Stomach smooth muscle (tissue), 2 donors: ENCODE results near the gene ACP2.

Source experiments
- H3K27ac ChIP-seq: one replicate; pipeline ENCODE4 v1.7.0; 2013; ENCODE audit warnings: mild to moderate bottlenecking, low read length, inconsistent platforms
- H3K27me3 ChIP-seq, 2 donors: one replicate each; pipeline ENCODE4 v1.7.0; 2013; ENCODE audit warnings: low read length in 2 of 2; ENCODE audit not compliant: insufficient read depth in 2 of 2, control insufficient read depth in 1 of 2
- H3K36me3 ChIP-seq, 2 donors: one replicate each; pipeline ENCODE4 v1.7.0; 2013; ENCODE audit warnings: low read length in 2 of 2; ENCODE audit not compliant: control insufficient read depth in 2 of 2, insufficient read depth in 2 of 2
- H3K4me1 ChIP-seq: one replicate; pipeline ENCODE4 v1.7.0; 2013; ENCODE audit warnings: low read length; ENCODE audit not compliant: control insufficient read depth, insufficient read depth
- H3K4me3 ChIP-seq, 2 donors: one replicate each; pipeline ENCODE4 v1.7.0; 2013; ENCODE audit warnings: low read length in 2 of 2
- H3K9ac ChIP-seq, 2 donors: one replicate each; pipeline ENCODE4 v1.7.0; 2013; ENCODE audit warnings: low read length in 2 of 2, mild to moderate bottlenecking in 1 of 2
- H3K9me3 ChIP-seq, 2 donors: one replicate each; pipeline ENCODE4 v1.7.0; 2013; ENCODE audit warnings: low read length in 2 of 2; ENCODE audit not compliant: control insufficient read depth in 2 of 2
- donor health status: healthy.
- donor health status: Pancreatic carcinoma.

ACP2 gene

DNA sequence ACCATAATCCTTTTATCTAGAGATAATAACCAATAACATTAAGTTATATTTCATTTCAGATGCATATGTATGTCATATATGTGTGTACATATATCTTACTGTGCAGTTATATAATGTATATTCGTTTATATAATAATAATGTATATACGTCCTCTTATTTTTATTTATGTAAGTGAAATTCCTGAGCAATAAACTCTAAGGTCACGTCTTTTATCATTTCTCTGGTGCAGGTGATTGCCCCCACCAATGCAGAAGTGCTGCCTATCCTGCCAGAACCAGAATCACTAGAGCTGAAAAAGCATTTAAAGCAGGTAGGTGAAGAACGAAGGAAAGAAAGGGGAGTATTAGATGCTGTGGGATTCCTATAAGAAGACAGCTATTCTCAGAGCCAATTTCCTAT lies 30.2 kb upstream of the ACP2 start:
- Histone ChIP-seq H3K9ac (no peak overlapping the region), H3K27ac (no peak overlapping the region), H3K4me1 (no peaks in the 10 kb centered on the region), H3K4me3 (no peak overlapping the region), H3K27me3 (no peaks in the 10 kb centered on the region), H3K36me3 (peaks cover 50 to 62% of the 10 kb centered on the region in 2 donors), H3K9me3 (no peaks in the 10 kb centered on the region)

DNA sequence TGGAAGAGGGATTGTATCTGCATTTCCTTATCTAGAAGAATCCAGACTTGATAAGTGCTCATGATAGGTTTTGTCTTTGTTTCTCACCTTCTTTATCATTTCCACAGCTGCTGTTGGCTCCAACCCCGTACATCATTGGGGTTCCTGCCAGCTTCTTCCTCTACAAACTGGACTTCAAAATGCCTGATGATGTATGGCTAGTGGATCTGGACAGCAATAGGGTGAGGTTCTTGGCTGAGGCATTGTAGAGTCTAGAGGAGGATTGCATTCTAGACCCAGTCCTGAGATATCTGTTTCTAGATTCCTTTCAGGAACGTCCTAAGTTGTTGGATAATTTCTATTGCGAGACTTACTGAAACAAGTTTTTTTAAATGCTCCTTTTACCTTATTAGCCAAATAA lies 29.4 kb upstream of the ACP2 start:
- H3K27ac ChIP-seq = no peak overlapping the region

DNA sequence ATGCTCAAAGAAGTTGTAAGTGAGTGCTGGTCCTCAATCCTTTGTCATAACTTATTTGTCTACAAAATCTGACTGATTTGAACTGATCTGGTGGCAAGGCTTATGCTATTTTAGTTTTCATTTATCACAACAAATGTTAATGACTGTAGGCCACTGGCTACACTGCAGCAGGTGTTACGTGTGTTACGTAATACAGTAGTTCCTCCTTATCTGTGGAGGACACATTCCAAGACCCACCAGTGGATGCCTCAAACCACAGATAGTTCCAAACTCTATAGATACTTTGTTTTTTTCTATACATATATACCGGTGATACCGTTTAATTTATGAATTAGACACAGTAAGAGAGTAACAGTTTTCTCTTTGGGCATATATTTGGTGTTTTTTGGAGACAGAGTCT lies 28.3 kb upstream of the ACP2 start:
- H3K27ac ChIP-seq = no peak overlapping the region
- H3K36me3 ChIP-seq = peaks cover 41 to 51% of the 10 kb centered on the region in 2 donors
- H3K27me3 ChIP-seq = no peaks in the 10 kb centered on the region
- no peak overlapping the region for H3K9ac ChIP-seq
- peaks cover 5% of the 10 kb centered on the region for H3K4me1 ChIP-seq
- H3K9me3 ChIP-seq = no peaks in the 10 kb centered on the region
- no peak overlapping the region for H3K4me3 ChIP-seq

More for the DNA sequence above, 29.4 kb upstream of the ACP2 start:
- peaks cover 50 to 61% of the 10 kb centered on the region in 2 donors for H3K36me3 ChIP-seq
- no peaks in the 10 kb centered on the region for H3K4me1 ChIP-seq
- no peak overlapping the region for H3K9ac ChIP-seq
- H3K4me3 ChIP-seq = no peak overlapping the region
- no peaks in the 10 kb centered on the region for H3K27me3 ChIP-seq
- no peaks in the 10 kb centered on the region for H3K9me3 ChIP-seq

DNA sequence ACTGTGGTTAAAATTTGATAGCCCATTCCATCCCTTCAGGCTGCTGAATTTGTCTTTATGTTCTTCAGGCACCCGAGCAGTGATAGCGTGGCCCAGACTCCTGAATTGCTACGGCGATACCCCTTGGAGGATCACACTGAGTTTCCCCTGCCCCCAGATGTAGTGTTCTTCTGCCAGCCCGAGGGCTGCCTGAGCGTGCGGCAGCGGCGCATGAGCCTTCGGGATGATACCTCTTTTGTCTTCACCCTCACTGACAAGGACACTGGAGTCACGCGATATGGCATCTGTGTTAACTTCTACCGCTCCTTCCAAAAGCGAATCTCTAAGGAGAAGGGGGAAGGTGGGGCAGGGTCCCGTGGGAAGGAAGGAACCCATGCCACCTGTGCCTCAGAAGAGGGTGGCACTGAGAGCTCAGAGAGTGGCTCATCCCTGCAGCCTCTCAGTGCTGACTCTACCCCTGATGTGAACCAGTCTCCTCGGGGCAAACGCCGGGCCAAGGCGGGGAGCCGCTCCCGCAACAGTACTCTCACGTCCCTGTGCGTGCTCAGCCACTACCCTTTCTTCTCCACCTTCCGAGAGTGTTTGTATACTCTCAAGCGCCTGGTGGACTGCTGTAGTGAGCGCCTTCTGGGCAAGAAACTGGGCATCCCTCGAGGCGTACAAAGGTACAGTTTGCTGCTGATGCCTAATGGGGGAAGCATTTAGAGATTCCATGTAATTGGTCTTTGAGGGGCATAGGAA lies 26.1 kb upstream of the ACP2 start:
- H3K27me3 ChIP-seq = no peaks in the 10 kb centered on the region
- peaks cover 19% of the 10 kb centered on the region for H3K4me1 ChIP-seq
- no peak overlapping the region for H3K4me3 ChIP-seq
- H3K9ac ChIP-seq = no peak overlapping the region
- H3K9me3 ChIP-seq = no peaks in the 10 kb centered on the region
- H3K36me3 ChIP-seq = peaks cover 27 to 43% of the 10 kb centered on the region in 2 donors
- H3K27ac ChIP-seq = no peak overlapping the region

DNA sequence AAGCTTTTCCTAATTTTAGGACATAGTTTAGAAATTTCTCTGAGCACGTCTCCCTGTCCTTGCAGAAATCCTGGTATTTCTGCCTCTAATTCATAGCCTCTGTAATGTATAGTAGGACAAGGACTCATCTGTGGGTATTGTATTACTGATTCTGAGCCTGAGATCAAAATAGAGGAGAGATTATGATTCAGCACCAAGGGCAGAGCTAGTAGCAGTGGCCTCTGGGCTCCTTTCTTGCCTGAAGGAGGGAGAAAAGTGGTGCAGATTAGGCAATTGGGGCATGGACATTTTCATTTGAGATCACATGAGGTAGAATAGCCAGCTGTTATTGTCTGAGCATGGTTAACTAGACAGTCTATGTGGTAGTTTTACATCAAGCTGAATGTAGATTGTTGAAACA lies 24.1 kb upstream of the ACP2 start:
- H3K4me3 ChIP-seq = no peak overlapping the region
- no peak overlapping the region for H3K9ac ChIP-seq
- H3K9me3 ChIP-seq = no peaks in the 10 kb centered on the region
- no peak overlapping the region for H3K27ac ChIP-seq
- H3K4me1 ChIP-seq = peaks cover 30% of the 10 kb centered on the region
- no peaks in the 10 kb centered on the region for H3K27me3 ChIP-seq
- H3K36me3 ChIP-seq = peaks cover 17 to 30% of the 10 kb centered on the region in 2 donors

DNA sequence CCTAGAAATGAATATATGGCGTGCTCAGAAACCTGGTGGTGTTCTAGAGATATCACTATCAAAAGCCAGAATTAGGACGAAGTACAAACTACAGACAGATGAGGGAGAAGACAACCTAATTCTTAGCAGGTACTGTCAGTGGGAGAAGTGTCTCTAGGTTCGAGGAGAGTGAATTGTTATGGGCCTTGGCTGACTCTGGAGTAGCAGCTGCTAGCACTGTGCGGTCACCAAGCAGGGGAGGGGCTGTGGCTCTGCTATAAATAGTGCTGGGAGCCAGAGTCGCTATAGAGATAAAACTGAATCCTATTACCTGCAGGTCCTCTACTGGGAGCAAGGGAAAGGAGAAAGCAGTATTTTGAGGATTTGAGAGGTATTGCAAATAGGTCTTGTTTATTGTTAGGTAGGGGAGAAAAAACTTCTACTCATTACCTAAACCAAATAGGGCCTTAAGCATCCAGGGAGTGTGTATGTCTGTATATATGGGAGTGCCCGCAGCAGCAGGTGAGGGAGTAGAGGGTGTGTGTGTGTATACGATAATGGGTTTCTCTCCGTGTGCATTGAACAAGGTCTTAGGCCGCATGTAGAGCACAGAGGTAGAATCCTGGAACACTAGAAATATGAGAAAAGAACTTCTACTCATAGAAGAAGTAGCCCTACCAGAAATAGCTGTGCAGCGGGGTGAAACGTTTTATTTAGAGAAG lies 23.5 kb upstream of the ACP2 start:
- Histone ChIP-seq H3K9me3 (no peaks in the 10 kb centered on the region), H3K9ac (no peak overlapping the region), H3K4me1 (peaks cover 30% of the 10 kb centered on the region), H3K36me3 (peaks cover 15 to 25% of the 10 kb centered on the region in 2 donors), H3K4me3 (no peak overlapping the region), H3K27ac (no peak overlapping the region), H3K27me3 (no peaks in the 10 kb centered on the region)

DNA sequence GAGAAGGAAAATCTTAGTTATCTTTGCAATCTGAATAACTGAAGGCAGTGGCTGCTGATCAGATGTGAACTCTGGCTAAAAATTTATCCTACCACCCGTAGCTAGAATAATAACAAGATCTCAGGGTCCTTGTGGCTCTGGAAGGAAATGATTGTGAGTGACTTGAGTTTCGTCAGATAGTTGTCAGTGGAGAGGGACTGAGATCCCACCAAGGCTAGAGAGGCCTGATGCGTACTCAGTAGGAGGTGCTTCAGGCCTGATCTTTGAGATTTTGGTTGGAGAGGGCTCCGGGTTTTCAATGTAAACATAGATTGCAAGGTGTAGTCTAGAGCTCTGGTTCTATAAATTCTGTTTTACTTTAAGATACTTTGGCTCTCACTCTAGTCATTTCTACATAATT lies 22.7 kb upstream of the ACP2 start:
- Histone ChIP-seq H3K36me3 (peaks cover 9 to 17% of the 10 kb centered on the region in 2 donors), H3K27me3 (no peaks in the 10 kb centered on the region), H3K27ac (peak overlapping the region; percentile 64), H3K9me3 (no peaks in the 10 kb centered on the region), H3K4me1 (peaks cover 30% of the 10 kb centered on the region), H3K9ac (peak overlapping the region in 1 of 2 donors; percentile 31), H3K4me3 (peak overlapping the region; percentile 64 to 81)

DNA sequence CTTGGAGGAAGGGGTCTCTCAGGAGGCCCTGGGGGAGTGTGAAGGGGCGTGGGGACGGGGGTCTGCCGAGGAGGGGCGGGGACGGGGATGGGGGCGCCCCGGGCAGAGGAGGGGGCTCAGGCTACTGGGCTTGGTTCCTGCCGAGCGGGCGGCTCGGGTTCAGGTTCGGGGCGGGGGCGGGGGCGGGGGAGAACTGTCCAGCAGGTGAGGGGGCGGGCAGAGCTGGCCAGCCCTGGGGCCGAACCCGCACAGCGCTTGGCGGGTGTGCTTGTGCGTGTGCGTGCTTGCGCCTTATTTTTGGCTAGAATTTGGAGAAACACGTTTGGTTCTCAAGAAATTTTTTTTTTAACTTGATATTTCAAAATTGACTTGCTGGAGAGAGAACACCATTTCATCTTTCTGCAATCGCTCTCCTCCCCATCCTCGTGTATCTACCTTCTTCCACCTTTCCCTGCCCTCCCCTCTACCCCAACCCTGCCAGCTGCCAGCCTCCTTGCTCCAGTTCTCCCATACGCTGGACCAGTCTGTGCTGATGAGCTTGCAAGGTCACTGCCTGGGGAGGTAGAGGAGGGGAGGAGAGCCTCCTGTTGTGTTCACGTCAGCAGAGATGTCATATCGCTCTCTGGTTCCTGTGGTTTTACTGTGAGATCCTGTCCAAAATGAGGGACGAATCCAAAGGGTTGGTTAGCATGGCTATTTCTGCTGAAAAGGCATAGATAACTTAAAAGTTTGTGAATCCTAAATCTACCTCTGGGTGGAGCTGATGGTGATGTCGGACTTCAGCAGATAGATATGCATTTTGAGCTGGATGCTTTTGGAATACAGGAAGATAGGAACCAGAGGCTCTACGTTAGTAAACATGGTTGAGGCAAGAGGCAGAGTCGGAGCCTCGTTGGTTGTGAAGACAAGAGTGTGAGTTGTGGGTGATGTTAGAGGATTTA lies 22.0 kb upstream of the ACP2 start:
- peaks cover 30% of the 10 kb centered on the region for H3K4me1 ChIP-seq
- no peaks in the 10 kb centered on the region for H3K9me3 ChIP-seq
- peak overlapping the region; percentile 62 to 80 for H3K9ac ChIP-seq
- peak overlapping the region; percentile 81 to 93 for H3K4me3 ChIP-seq
- H3K27ac ChIP-seq = peak overlapping the region; percentile 84
- H3K27me3 ChIP-seq = no peaks in the 10 kb centered on the region
- H3K36me3 ChIP-seq = peaks cover 2 to 10% of the 10 kb centered on the region in 2 donors

DNA sequence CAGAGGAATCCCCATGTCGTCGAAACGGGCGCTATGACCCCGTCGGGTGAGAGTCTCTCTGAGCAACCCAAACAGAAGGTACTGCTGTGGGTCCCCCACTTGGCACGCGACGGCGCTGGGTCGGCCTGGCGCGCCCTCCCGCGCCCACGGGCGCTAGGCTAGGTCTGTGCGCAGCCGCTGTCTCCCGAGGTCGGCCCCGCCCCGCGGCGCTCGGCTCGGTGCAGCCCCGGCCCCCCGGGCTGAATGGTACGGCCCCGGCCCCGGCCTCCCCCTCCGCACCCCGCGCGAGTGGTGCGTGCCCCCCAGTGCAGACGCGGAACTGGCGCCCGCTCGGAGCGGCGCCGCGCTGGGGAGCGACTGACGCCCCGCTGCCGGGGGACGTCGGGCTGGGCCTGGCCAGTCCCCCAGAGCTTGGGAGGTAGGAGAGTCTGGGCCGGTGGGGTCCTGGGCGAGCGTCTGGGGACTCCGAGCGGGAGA lies 21.3 kb upstream of the ACP2 start, which contains the start of gene MADD:
Gene MADD (plus strand): TSS at position 305 of the 477 bp plus-strand sequence.
- peak within 1 kb of the TSS; percentile 84 for H3K27ac ChIP-seq
- H3K9ac ChIP-seq = peak within 1 kb of the TSS; percentile 75 to 80
- H3K9me3 ChIP-seq = no peaks in the 10 kb centered on the region
- H3K4me1 ChIP-seq = peaks cover 30% of the 10 kb centered on the region
- peak within 1 kb of the TSS; percentile 81 to 93 for H3K4me3 ChIP-seq
- H3K27me3 ChIP-seq = no peaks in the 10 kb centered on the region
- peaks cover 0 to 5% of the 10 kb centered on the region in 2 donors for H3K36me3 ChIP-seq
